ENCODE results near the gene TFIP11.

GRCh38 chr22:26559961-26560575 lies 47.8 kb upstream of the TFIP11 start:
- TF ChIP-seq ZNF121 (CRISPR knock-in tag; conservative IDR thresholded peaks at IDR 0.05) (no peak), ZNF143 (CRISPR knock-in tag; IDR thresholded peaks at IDR 0.05) (no peak), CTCF (IDR thresholded peaks at IDR 0.05 in 2 of 3, conservative IDR thresholded peaks at IDR 0.05 in 1 of 3; ENCODE audit: insufficient read depth in 2 of 3, low read depth in 1 of 3, low read length in 3 of 3) (no peak), POLR2G (IDR thresholded peaks at IDR 0.05; ENCODE audit: low read depth, low read length) (no peak), FOXK1 (CRISPR knock-in tag; IDR thresholded peaks at IDR 0.05; ENCODE audit: borderline replicate concordance) (no peak), ID3 (CRISPR knock-in tag; IDR thresholded peaks at IDR 0.05) (no peak), ID3 (tag; IDR thresholded peaks at IDR 0.05) (no peak), ZBTB5 (IDR thresholded peaks at IDR 0.05) (no peak), FOSL1 (tag; conservative IDR thresholded peaks at IDR 0.05) (no peak), HNRNPK (IDR thresholded peaks at IDR 0.05; ENCODE audit: low read depth, low read length, poor library complexity, severe bottlenecking) (no peak), CHCHD3 (CRISPR knock-in tag; IDR thresholded peaks at IDR 0.05) (no peak), ESRRB (CRISPR knock-in tag; IDR thresholded peaks at IDR 0.05; ENCODE audit: borderline replicate concordance) (no peak), RB1 (IDR thresholded peaks at IDR 0.05; ENCODE audit: low read depth) (no peak), ARID4B (CRISPR knock-in tag; IDR thresholded peaks at IDR 0.05) (no peak)
